ENCODE data around the gene ATOSA. TPM values are rescaled to one million over a fixed set of nuclear protein-coding genes. Genes with fewer than 3 reads are reported as not detected.

The ATOSA gene
- total RNA-seq, 1 donor from 2014 or later = 29.0 TPM

DNA sequence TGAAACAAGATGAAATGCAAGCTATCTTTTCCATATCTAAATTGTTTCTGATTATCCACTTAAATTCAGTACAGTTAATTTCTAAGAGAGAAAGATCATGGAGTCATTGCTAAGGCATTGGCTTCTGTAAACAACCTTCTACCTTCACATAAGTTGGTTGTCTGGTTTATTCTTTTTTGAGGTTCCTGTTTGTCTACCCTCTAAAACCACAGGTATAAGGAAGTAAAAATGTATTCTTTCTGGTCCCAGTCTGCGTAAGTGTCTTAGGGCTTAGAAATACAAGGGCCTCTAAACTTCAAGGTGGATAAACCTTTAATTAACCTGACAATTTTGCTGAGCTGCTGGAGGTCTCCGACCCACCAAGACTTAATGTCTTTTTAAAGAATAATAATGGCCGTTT lies 3.6 kb upstream of the ATOSA start:
- no peak for DNase-seq (ENCODE audit: low spot score)

DNA sequence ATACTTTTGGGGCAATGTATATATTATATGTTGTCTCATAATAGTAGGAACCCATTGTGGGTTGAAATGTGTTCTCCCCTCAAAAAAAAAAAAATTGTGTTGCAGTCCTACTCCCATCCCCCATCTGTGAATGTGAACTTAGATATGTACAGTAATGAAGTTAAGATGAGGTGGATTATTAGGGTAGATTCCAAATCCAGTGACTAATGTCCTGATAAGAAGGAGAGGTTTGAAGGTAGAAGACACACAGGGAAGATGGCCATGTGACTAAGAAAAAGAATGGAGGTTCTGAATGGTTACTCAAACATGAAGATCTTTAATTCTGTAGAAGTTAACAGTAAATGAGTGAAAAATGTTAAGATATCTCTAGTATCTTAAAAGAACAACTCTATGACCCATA lies 3.0 kb upstream of the ATOSA start:
- DNase-seq (ENCODE audit: low spot score) (no peak), ATAC-seq (no peak)

More for the DNA sequence above, 3.6 kb upstream of the ATOSA start:
- no peak for ATAC-seq

DNA sequence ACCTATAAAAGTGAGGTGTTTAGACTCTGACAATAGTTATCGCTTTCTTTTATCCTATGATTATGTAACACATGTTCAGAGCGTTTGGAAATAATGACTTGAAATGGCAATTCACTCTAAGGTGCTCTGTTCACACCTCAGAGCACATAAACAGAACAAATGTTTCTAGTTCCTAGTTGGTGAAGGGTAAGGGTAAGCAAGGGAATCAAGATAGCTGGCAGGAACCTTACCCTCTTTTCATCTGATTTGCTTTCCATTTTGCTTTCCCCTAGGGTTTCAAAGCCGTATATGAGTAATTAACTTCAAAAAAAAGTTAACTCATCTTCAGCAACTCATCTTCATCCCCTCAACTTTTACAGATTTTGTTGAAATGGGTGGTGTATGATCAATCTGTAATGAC lies 2.3 kb upstream of the ATOSA start:
- DNase-seq (ENCODE audit: low spot score) (no peak), ATAC-seq (no peak)

DNA sequence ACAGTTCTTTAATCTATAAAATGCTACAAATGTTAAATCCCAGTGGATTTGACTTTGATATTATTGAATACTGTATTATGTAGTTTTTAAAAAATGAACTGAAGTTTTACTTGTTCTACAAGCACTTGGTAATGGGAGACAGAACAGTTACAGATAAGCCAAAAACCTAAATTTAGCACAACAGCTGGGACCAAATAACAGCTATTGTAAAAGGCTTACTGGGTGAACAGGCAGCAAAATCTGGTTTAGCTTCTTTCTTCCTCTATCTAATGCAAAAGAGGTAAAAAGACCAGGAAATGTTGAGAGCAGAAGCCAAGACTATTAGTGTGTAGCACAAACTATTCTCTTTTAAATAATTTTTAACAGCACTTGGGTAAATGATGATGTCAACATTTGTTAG lies 1.6 kb upstream of the ATOSA start:
- DNase-seq (ENCODE audit: low spot score) (no peak), ATAC-seq (no peak)

DNA sequence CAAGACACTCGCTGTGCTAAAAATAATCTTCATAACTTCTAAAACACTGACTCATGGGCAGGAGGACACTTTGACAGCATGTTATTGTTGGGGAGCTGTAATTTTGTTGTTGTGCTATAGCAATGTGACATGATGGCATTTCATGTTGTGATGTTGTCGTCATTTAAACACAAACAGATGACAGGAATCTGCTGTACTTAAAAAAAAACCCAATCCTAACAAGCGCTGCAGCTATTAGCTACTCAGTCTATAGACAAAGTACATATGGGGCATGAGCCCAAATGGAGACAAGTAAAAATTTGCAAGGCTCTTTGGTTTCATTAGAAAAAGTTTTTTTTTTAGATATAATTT lies 828 bp upstream of the ATOSA start:
- ATAC-seq = no peak

DNA sequence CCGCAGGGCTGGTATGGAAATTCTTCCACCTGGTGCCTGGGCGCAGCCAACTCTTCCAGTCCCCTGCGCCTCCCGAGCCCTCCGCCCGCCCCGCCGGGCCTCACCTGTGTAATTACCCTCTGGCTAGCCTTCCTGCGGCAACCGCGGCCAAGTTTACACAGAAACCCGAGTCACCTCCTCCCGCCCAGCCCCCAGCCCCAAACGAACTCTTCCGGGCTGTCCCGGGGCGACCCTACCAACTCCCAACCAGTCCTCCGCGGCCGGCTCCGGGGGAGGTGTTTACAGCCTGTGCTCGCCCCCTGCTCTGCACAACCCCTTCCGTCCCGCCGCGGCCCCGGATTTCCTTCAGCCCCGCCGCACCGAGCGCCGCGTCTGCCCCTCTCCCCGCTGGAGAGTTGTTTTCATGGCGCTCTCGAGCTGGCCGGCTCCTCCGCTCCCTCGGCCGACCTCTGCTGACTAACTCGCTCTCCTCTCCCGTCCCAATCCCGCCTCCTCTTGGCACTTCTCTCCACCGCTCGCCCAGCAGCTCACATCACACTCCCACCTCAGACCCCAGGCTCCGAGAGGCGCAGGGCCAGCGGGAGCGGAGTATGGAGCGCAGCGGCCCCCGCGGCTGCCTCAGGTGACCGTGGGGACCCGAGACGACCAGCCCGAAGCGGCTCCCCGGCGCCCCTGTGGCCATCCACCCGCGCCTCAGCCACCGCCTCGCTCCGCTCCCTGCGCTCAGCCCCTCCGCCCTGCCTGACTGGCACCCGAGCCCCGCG lies 538 bp downstream of the ATOSA start:
- ATAC-seq (peak; percentile 70), DNase-seq (ENCODE audit: low spot score) (peak; percentile 89)

More for the DNA sequence above, 828 bp upstream of the ATOSA start:
- DNase-seq (ENCODE audit: low spot score) = no peak

DNA sequence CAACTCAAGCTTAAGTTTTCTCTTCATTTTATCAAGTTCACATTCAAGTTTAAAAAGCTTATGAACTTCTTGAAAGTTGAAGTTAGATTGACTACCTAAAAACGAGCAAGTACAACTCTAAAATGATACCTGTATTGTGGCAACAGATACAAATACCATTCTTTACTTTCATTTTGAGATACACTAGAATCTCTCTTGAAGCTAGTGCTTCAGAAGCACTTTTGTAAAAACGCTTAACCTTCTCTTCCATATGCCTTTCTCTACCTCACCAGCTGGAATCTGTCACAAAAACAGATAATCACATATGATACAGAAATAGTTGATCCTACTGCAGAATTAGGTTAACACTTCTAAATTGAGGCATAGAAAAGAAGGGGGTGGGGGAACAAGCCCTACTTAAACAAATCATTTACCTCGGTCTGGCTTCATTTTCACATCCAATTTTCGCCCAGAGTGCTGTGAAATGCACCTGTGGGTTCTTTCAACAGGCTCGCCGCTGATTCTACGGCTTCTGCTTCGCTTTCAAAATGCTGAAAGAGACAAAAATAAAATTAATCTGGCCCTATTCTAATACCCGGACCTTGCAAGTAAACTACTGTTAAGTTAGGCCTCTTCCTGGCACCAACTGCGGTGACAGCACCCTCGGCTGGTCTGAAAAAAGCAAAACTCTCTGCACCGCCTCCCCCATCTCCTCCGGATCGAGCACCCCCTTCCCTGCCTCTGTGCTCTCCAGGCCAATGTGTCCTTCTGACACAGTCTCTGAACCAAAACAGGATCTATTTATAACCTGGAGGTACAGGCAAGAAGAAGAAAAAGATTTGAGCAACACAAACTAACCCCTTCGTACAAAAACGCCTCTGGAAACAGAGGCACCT lies 1.4 kb downstream of the ATOSA start:
- DNase-seq (ENCODE audit: low spot score) (peak; percentile 66), ATAC-seq (peak; percentile 50)

DNA sequence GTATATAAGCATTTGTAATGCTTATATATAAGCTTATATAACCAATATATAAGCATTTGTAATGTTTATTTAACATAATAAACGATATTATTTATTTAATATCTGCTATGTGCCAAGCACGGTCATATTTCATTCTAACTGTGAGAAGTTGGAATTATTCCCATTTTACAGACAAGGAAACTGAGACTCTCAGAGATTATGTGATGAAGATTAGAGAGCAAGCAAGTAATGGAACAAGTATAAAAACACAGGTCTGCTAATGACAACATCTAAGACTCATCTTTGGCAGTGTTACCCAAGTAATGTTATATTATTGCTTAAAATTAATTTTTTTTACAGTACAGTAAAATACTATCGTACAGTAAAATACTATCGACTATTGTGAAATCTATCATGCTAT lies 4.4 kb downstream of the ATOSA start:
- ATAC-seq = no peak
- no peak for DNase-seq (ENCODE audit: low spot score)

DNA sequence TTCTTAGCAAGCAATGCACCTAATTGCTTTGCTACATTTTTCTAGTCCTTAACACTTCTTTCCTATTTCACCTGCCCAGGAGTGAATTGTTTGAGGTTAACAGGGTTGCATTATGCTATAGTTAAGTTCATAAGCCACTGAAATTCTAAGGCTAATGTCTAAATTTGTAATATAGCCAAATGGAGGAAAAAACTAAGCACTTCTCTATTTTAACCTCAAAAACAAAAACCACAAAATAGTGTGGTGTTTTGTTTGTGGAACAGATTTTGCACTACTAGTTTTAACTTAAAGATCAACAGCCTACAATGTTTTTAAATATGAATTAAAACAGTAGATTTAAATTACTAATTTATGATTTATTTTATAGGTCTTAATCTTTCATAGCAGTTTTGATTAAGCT lies 5.5 kb downstream of the ATOSA start:
- DNase-seq (ENCODE audit: low spot score) (no peak), ATAC-seq (no peak)

DNA sequence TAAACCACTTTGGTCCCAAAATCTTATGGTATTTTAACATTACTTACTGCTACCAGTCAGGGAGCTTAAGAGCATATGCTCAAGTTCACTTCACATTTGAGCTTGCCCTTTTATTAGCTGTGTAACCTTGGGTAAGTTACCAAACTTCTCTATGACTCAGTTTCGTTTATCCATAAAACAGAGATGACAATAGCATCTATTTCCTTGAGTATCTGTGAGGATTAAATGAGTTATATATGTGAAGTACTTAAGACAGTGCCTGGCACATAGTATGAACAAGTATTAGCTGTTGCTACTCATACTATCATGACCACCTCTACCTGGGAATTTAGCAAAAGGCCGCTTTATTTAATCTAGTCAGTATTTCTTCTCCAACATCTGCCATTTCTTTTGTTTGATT lies 5.9 kb downstream of the ATOSA start:
- DNase-seq (ENCODE audit: low spot score) = no peak
- no peak for ATAC-seq

DNA sequence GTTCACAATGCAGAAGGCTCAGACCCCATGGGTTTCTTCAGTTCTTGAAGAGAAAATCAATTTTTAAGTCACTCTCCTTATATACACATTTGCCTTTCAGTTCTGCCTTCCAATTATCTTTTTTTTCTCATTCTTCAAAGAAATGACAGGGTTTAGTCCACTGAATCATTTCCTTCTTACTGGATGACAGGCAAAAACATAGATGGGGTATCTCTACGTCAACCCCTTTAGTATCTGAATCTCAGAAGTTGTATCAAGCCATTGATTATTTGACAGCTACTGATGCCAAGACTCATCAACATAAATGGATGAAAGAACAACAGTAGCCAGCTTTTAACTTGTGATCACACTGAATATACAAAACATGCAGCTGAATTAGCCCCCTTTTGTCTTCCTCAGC lies 6.5 kb downstream of the ATOSA start:
- ATAC-seq (no peak), DNase-seq (ENCODE audit: low spot score) (no peak)

DNA sequence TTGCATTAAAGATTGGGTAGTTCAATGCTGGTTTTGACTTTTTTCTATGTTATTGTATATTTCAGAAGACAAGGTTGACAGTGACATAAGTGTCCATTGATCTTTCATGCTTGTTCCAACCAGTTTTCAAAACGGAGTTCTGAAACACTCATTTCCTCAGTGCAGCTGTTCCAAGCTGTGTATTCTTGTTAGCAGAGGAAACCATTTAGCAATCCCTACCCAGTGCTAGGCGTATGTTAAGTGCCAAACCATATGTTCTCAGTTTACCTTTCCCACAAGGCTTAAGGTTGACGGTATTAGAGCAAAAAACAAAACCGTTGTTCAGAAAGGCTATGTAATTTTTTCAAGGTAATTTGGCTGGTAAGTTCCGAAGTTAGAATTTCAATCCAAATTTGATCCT lies 9.1 kb downstream of the ATOSA start:
- no peak for ATAC-seq
- no peak for DNase-seq (ENCODE audit: low spot score)

DNA sequence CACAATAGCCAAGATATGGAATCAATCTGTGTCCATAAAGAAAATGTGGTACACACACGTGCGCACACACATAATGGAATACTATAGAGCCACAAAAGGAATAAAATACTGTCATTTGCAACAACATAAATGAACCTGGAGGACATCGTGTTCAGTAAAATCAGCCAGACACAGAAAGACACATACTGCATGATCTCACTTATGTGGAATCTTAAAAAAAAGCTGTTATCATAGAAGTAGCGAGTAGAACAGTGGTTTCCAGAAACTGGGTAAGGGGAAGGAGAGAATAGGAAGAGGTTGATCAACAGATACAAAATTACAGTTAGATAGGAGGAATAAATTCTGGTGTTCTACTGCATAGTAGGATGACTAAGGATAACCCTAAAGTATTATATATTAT lies 11.1 kb downstream of the ATOSA start:
- no peak for DNase-seq (ENCODE audit: low spot score)
- no peak for ATAC-seq

DNA sequence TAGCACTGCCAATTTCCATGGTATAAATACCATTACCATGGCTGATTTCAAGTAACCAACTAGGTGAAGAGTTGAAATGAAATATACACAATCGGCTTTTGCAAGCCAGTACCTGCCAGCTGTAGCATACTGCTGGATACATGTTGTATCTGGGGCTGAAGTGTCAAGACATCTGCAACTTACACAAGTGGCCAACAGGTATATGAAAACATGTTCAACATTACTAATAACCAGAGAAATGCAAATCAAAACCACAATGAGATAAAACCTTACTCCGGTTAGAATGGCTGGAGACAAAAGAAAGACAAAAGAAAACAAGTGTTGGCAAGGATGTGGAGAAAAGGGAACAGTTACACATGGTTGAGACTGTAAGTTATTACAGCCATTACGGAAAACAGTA lies 11.6 kb downstream of the ATOSA start:
- no peak for ATAC-seq
- DNase-seq (ENCODE audit: low spot score) = no peak

DNA sequence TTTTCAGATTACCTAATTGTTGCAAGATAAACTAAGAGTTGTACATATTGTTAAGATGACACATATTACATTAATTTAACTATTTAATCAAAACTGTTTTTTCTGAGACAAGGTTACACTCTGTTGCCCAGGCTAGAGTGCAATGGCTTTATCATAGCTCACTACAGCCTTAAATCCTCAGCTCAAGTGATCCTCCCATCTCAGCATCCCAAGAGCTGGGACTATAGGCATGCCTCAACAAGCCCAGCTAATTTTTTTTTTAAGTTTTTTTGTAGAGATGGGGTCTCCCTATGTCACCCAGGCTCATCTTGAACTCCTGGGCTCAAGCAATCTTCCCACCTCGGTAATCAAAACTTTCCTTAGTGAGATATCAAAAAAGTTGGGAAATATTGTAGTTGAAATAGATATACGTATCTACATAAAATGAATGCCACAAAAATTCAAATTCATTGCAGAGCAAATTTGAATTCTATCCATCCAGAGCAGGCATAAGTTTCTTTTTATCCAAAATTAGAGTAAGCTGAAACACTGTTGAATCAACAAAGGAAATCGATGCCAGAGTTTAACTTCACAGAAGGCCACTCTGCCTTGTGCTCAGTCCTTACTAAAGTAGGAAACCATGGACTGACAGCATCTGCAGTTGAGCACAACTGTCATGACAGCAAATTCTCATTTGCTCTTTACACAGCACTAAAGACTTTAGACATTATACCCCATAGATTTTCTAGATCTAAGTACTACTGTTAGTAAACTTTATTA lies 15.5 kb downstream of the ATOSA start:
- DNase-seq (ENCODE audit: low spot score) (no peak), ATAC-seq (peak; percentile 83)

DNA sequence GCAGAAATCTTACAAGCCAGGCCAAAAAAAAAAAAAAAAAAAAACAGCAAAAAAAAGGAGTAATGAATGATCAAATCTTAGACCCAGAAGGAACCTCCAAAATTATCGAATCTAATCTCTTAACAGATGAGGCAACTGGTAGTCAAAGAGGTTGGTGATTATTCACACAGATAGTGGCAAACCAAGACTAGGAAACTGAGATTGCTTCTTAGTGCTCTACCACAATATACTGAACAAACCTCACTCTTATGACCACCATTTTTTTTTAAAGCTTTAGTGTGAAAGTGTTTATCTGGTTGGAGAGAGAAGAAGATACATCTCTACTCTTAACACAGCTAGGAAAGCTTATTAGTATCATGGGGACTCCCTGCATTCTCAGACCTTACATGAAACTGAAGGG lies 17.3 kb downstream of the ATOSA start:
- ATAC-seq = no peak
- no peak for DNase-seq (ENCODE audit: low spot score)

DNA sequence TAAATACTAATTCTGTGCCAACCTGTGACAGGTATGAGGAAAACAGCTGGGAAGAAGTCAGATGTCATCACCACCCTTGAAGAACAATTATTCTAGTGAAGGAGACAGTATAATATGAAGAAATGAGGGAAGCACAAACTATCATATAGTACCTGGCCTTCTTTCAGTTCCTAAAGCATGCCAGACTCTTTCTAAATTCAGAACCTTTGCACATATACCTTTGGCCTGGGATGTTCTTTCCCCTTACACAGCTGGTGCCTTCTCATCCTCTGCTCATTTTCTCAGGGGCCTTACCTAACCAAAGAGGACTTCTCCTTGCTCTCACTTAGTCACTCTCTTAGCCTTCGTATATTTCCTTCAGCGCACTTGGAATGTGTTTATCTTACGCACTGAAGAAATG lies 19.0 kb downstream of the ATOSA start:
- ATAC-seq (peak; percentile 23), DNase-seq (ENCODE audit: low spot score) (no peak)

DNA sequence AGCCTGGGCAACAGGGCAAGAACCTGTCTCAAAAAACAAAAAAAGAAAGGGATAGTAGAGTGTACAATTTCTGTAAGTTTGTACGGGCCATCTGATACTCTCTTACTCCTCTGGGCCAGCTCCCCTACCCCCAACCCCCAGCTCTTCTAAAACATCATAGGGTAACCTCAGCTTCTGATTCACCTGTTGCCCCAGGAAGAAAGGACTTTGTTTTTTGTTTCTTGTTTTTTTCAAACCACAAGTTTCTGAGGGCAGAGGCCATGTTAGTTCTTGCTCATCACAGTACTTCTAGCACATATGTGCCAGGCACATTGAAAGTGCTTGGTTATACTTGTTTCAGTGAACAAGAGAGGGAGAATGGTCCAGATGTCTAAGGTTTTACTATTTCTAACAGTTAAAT lies 20.2 kb downstream of the ATOSA start:
- ATAC-seq (peak; percentile 27), DNase-seq (ENCODE audit: low spot score) (no peak)

DNA sequence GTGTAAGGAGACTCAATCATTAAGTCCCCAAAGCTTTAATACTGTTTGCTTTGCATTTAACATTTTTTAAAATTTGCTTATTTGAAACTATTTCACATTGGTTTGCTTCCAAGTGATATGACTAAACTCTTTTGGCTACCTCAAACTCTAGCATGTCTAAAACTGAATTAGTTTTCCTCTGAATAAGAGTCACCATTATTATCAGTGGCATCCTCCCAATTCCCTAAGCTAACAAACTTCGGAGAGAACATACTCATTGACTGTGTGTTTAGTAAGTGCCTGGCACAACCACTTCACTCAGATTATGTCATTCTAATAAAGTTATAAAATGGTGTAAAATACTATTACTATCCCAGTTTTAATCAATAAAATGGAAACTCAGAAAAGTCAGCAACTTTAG lies 21.9 kb downstream of the ATOSA start:
- ATAC-seq = peak; percentile 78

DNA sequence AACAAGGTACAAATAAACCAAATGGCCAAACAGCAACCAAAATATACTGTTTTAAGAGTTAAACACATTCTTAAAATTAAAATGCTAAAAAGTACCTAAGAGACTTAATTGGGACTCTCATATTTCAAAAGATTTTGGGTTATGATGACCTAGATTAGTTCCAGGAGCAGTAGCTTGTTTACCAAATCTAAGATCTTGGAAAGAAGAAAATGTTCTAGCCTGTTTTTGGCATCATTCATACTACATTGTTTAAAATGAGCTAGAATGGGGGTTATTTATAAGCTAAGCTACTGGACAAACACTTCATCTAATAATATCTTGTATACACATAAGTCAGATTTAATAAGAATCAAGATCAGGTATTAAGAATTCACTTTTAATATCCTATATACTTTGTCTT lies 22.8 kb downstream of the ATOSA start:
- ATAC-seq (no peak), DNase-seq (ENCODE audit: low spot score) (no peak)

More for the DNA sequence above, 21.9 kb downstream of the ATOSA start:
- no peak for DNase-seq (ENCODE audit: low spot score)

DNA sequence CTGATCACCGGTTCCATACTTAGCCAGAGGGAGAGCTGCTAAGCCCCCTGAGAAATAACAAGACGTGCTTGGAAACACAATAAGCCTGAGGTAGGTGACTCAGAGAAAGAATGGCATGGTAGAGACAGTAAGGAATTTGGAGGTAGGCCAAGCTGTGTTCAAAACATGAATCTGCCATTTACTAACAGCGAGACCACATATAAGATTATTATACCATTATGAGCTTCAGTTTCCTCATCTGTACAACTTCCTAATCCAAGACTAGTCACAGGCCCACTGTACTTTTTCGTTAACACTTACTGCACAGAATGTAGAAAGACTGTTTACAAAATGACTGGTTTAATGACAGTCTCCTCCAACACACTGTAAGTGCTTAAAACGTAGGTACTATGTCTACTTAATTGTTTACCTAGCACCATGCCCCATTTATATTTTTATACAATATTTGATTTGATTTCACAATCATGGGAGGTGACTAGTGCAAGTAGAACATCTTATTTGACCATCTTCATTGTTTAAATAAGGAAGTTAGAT lies 25.7 kb downstream of the ATOSA start:
- DNase-seq (ENCODE audit: low spot score) = no peak
- no peak for ATAC-seq
